IMR-90 (cell line): ENCODE data around the gene NAGPA. TPM values are rescaled to one million over a fixed set of nuclear protein-coding genes. Genes with fewer than 3 reads are reported as not detected.

Source experiments
- ATAC-seq: fragments of 200-7000 bp; cut with Tn5 transposase; 2 replicates; pipeline ENCODE4 v1.9.1; 2020; ENCODE audit warnings: low read depth, mild to moderate bottlenecking, moderate library complexity
- BruUV-seq: library from RNA; stranded (reverse); fragments of 400-500 nt; replicated peaks from 2 replicates; lab custom pipeline; 2021; lab: Mats Ljungman, UMichigan
- CTCF ChIA-PET: fragments of 300-600 bp; formaldehyde crosslinking; extraction: SDS; loops from one replicate; lab custom pipeline; 2021; ENCODE audit warnings: antibody characterized with exemption; lab: Yijun Ruan, JAX
- POLR2A ChIA-PET: fragments of 300-600 bp; sonication (Branson Sonifier 250); formaldehyde crosslinking; loops from one replicate; lab custom pipeline; 2022; ENCODE audit warnings: antibody characterized with exemption; ENCODE audit not compliant: unreplicated experiment; lab: Charles Lee
- DNase-seq: peaks from one replicate; pipeline ENCODE4 v3.0.0; 2013
- H2AFZ ChIP-seq: replicated peaks from 2 replicates; pipeline ENCODE3; 2013; ENCODE audit warnings: low read length, mild to moderate bottlenecking; ENCODE audit not compliant: poor library complexity
- H2AK5ac ChIP-seq: 2 replicates; pipeline ENCODE4 v1.6.1; 2013; ENCODE audit warnings: low read depth, low read length, inconsistent platforms
- H2AK9ac ChIP-seq: replicated peaks from 2 replicates; pipeline ENCODE3; 2013; ENCODE audit warnings: mild to moderate bottlenecking, low read depth, low read length, moderate library complexity; ENCODE audit not compliant: poor library complexity
- H2BK120ac ChIP-seq: 2 replicates; pipeline ENCODE4 v1.6.1; 2013; ENCODE audit warnings: low read depth, low read length, inconsistent platforms
- H2BK15ac ChIP-seq: 3 replicates; pipeline ENCODE4 v1.6.1; 2013; ENCODE audit warnings: low read depth, low read length, inconsistent platforms
- H2BK20ac ChIP-seq: 2 replicates; pipeline ENCODE4 v1.6.1; 2013; ENCODE audit warnings: low read depth, mild to moderate bottlenecking, inconsistent platforms, low read length, moderate library complexity
- H2BK5ac ChIP-seq: 2 replicates; pipeline ENCODE4 v1.6.1; 2013; ENCODE audit warnings: mild to moderate bottlenecking, low read depth, low read length, inconsistent platforms; ENCODE audit not compliant: poor library complexity, severe bottlenecking
- H3K14ac ChIP-seq: replicated peaks from 2 replicates; pipeline ENCODE4 v1.6.1; 2013; ENCODE audit warnings: low read depth, low read length, inconsistent platforms
- H3K18ac ChIP-seq: 2 replicates; pipeline ENCODE4 v1.6.1; 2013; ENCODE audit warnings: low read depth, low read length, control low read depth
- H3K23ac ChIP-seq: 2 replicates; pipeline ENCODE4 v1.6.1; 2013; ENCODE audit warnings: low read depth, low read length, inconsistent platforms
- H3K27ac ChIP-seq: 2 replicates; pipeline ENCODE4 v1.5.1; 2013; ENCODE audit warnings: mild to moderate bottlenecking, control low read depth, low read length; ENCODE audit not compliant: insufficient read depth
- H3K27me3 ChIP-seq: 2 replicates; pipeline ENCODE4 v1.6.1; 2013; ENCODE audit warnings: low read length; ENCODE audit not compliant: control insufficient read depth, insufficient read depth
- H3K36me3 ChIP-seq: 2 replicates; pipeline ENCODE4 v1.6.1; 2013; ENCODE audit warnings: low read length, mixed read lengths; ENCODE audit not compliant: control insufficient read depth, insufficient read depth
- H3K4ac ChIP-seq: 2 replicates; pipeline ENCODE4 v1.6.1; 2013; ENCODE audit warnings: low read depth, low read length, inconsistent platforms
- H3K4me1 ChIP-seq: 2 replicates; pipeline ENCODE4 v1.6.1; 2013; ENCODE audit warnings: low read length, mixed read lengths; ENCODE audit not compliant: control insufficient read depth, insufficient read depth
- H3K4me2 ChIP-seq: 2 replicates; pipeline ENCODE4 v1.6.1; 2013; ENCODE audit warnings: low read depth, mild to moderate bottlenecking, control low read depth, low read length, moderate library complexity
- H3K4me3 ChIP-seq: 2 replicates; pipeline ENCODE4 v1.5.1; 2013; ENCODE audit warnings: low read depth, mild to moderate bottlenecking, control low read depth, low read length, moderate library complexity; ENCODE audit not compliant: insufficient read depth
- H3K56ac ChIP-seq: 2 replicates; pipeline ENCODE4 v1.6.1; 2013; ENCODE audit warnings: low read length, inconsistent platforms; ENCODE audit not compliant: insufficient read depth; ENCODE audit errors: extremely low read depth
- H3K79me1 ChIP-seq, 2 experiments: 2 replicates each; pipeline ENCODE4 v1.6.1; 2013; ENCODE audit warnings: low read length in 2 of 2, inconsistent platforms in 1 of 2, low read depth in 1 of 2
- H3K9ac ChIP-seq: 2 replicates; pipeline ENCODE4 v1.6.1; 2013; ENCODE audit warnings: low read depth, low read length, control low read depth
- H3K9me1 ChIP-seq: 2 replicates; pipeline ENCODE4 v1.6.1; 2013; ENCODE audit warnings: low read length, inconsistent platforms; ENCODE audit not compliant: insufficient read depth
- H3K9me3 ChIP-seq: 2 replicates; pipeline ENCODE4 v1.6.1; 2013; ENCODE audit warnings: low read length; ENCODE audit not compliant: control insufficient read depth, insufficient read depth
- H4K20me1 ChIP-seq: 2 replicates; pipeline ENCODE4 v1.6.1; 2013; ENCODE audit warnings: low read length, inconsistent platforms; ENCODE audit not compliant: insufficient read depth
- H4K5ac ChIP-seq: 2 replicates; pipeline ENCODE4 v1.6.1; 2013; ENCODE audit warnings: mild to moderate bottlenecking, low read depth, low read length, control low read depth
- H4K8ac ChIP-seq, 2 experiments: 2 replicates each; pipeline ENCODE4 v1.6.1; 2013; ENCODE audit warnings: low read depth in 2 of 2, low read length in 2 of 2, control low read depth in 1 of 2, inconsistent platforms in 1 of 2
- H4K91ac ChIP-seq: 2 replicates; pipeline ENCODE4 v1.6.1; 2013; ENCODE audit warnings: low read depth, low read length, inconsistent platforms; ENCODE audit not compliant: insufficient read depth
- BHLHE40 ChIP-seq: fragments of 150-350 bp; IDR thresholded peaks from 2 replicates; pipeline ENCODE4 v1.6.1; 2016; ENCODE audit warnings: mild to moderate bottlenecking, low read depth, low read length
- CEBPB ChIP-seq: IDR thresholded peaks from 2 replicates; pipeline ENCODE4 v1.6.1; 2012; ENCODE audit warnings: low read depth, low read length, improper control_type of control experiment
- CHD1 ChIP-seq: IDR thresholded peaks from 2 replicates; pipeline ENCODE4 v1.6.1; 2012; ENCODE audit warnings: low read depth, low read length, improper control_type of control experiment
- FOS ChIP-seq: fragments of 150-350 bp; IDR thresholded peaks from 2 replicates; pipeline ENCODE4 v1.6.1; 2016; ENCODE audit warnings: low read depth, low read length
- MAZ ChIP-seq: IDR thresholded peaks from 2 replicates; pipeline ENCODE4 v1.6.1; 2012; ENCODE audit warnings: low read depth, mild to moderate bottlenecking, low read length, improper control_type of control experiment, moderate library complexity, borderline replicate concordance
- MXI1 ChIP-seq: IDR thresholded peaks from 2 replicates; pipeline ENCODE4 v1.6.1; 2012; ENCODE audit warnings: low read depth, mild to moderate bottlenecking, low read length, moderate library complexity, borderline replicate concordance
- NFE2L2 ChIP-seq: fragments of 150-350 bp; IDR thresholded peaks from 2 replicates; pipeline ENCODE4 v1.6.1; 2016; ENCODE audit warnings: low read depth, mild to moderate bottlenecking, low read length
- RAD21 ChIP-seq: IDR thresholded peaks from 2 replicates; pipeline ENCODE4 v1.6.1; 2012; ENCODE audit warnings: low read length, improper control_type of control experiment
- RCOR1 ChIP-seq: IDR thresholded peaks from 2 replicates; pipeline ENCODE4 v1.6.1; 2012; ENCODE audit warnings: mild to moderate bottlenecking, low read length, improper control_type of control experiment; ENCODE audit not compliant: insufficient replicate concordance
- RFX5 ChIP-seq: IDR thresholded peaks from 2 replicates; pipeline ENCODE4 v1.8.0; 2012; ENCODE audit warnings: low read depth, mild to moderate bottlenecking, low read length, moderate library complexity
- WGBS, 2 experiments: methylation state at CpG; one replicate each; pipeline versions ENCODE4 v1.1.5 to v1.1.7; 2013; ENCODE audit warnings: missing lambda C conversion rate in 2 of 2; ENCODE audit not compliant: insufficient read length in 1 of 2; ENCODE audit errors: extremely low coverage in 2 of 2; 5-methylcytosine and 5-hydroxymethylcytosine counted together
- dilution Hi-C: fragments of 300-500 bp; cut with HindIII; formaldehyde crosslinking; loops from one replicate; pipeline ENCODE4 v1.14.3; 2018; ENCODE audit warnings: low sequenced_read_pairs; ENCODE audit not compliant: unreplicated experiment
- in situ Hi-C: fragments of 300-500 bp; cut with MboI; formaldehyde crosslinking; loops from 3 replicates; pipeline ENCODE4 v1.14.3; 2019; ENCODE audit warnings: low sequenced_read_pairs, inconsistent platforms, mixed read lengths
- intact Hi-C: fragments of 100-400 bp; cut with micrococcal nuclease; formaldehyde crosslinking; loops from 2 replicates; pipeline ENCODE4 v1.10.0; 2022
- polyA plus RNA-seq, 3 experiments: library from polyadenylated mRNA; depleted of rRNA; stranded (reverse); fragments of >200 nt; gene quantifications; 2 replicates each; pipeline ENCODE4 v1.2.3, GENCODE V29; 2012; ENCODE audit warnings: low replicate concordance in 1 of 3
- total RNA-seq: library from RNA; depleted of rRNA; stranded (reverse); fragments of >200 nt; gene quantifications from 2 replicates; pipeline ENCODE4 v1.2.3, GENCODE V29; 2012
- TF ChIP-seq, protein P1 (sequence below): fragments of 150-350 bp; IDR thresholded peaks from 2 replicates; pipeline ENCODE4 v1.6.1; 2017; ENCODE audit warnings: mild to moderate bottlenecking, antibody characterized with exemption, low read length, low read depth
- TF ChIP-seq, protein P2 (sequence below): conservative IDR thresholded peaks from 2 replicates; pipeline ENCODE4 v1.5.1; 2012; ENCODE audit warnings: mild to moderate bottlenecking, low read depth, low read length, improper control_type of control experiment
- TF ChIP-seq, protein P3 (sequence below): fragments of 150-350 bp; IDR thresholded peaks from 2 replicates; pipeline ENCODE4 v1.6.1; 2016; ENCODE audit warnings: low read depth, mild to moderate bottlenecking, low read length, moderate library complexity, borderline replicate concordance

Gene NAGPA
- total and polyA plus RNA-seq, 2 of the 4 experiments (the other 2 are of a cell fraction) = 6.5 to 12.2 TPM

DNA sequence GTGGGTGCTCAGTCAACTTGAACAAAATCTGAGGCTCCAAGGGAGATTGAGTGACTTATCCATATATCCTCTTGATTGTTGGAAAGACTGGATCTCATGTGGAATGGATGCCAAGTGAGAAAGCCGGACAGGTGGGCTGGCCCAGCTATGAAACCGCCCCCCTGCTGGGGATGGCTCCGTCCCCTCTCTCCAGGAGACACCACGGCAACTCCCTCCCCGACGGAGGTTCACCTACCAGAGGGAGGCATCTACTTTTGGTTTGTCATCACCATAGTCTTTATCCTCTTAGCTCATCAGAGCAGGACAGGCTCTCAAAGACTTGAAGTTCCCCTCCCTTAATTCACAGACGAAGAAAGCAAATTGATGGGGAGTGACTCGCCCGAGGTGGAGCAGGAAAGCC lies 36.1 kb upstream of the NAGPA start:
- H2BK120ac ChIP-seq = no peak overlapping the region
- H3K14ac ChIP-seq = no peak overlapping the region
- H4K20me1 ChIP-seq = no peaks in the 10 kb centered on the region
- no peak overlapping the region for H2AK5ac ChIP-seq
- intact Hi-C loops = no loop called here
- H2AK9ac ChIP-seq = no peak overlapping the region
- H4K8ac ChIP-seq = no peak overlapping the region
- no peak overlapping the region for H3K18ac ChIP-seq
- ATAC-seq (no peak), DNase-seq (no peak)
- no peak overlapping the region for H3K56ac ChIP-seq
- no peak overlapping the region for H2BK5ac ChIP-seq
- H3K79me1 ChIP-seq = peaks cover 4 to 27% of the 10 kb centered on the region in 2 experiments; a peak in 3 of 4 replicates
- H3K9me3 ChIP-seq = no peaks in the 10 kb centered on the region
- H3K9ac ChIP-seq = no peak overlapping the region
- H3K9me1 ChIP-seq = peaks cover 11% of the 10 kb centered on the region
- no peak overlapping the region for H4K5ac ChIP-seq
- H3K4ac ChIP-seq = no peak overlapping the region
- no peak overlapping the region for H3K27ac ChIP-seq
- H2BK15ac ChIP-seq = no peak overlapping the region
- BruUV-seq = no TSS peak
- CTCF ChIA-PET = no interaction called here
- no peak overlapping the region for H3K4me3 ChIP-seq
- peaks cover 6% of the 10 kb centered on the region; the same call in 1 of the 2 replicates for H3K27me3 ChIP-seq
- in situ Hi-C loops = no loop called here
- TF ChIP-seq MXI1 (no peak), RAD21 (no peak), RCOR1 (no peak), FOS (no peak), CEBPB (no peak), NFE2L2 (no peak), BHLHE40 (no peak), CHD1 (no peak), MAZ (no peak), RFX5 (no peak)
- TF ChIP-seq, protein P1, sequence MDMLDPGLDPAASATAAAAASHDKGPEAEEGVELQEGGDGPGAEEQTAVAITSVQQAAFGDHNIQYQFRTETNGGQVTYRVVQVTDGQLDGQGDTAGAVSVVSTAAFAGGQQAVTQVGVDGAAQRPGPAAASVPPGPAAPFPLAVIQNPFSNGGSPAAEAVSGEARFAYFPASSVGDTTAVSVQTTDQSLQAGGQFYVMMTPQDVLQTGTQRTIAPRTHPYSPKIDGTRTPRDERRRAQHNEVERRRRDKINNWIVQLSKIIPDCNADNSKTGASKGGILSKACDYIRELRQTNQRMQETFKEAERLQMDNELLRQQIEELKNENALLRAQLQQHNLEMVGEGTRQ = no peak
- TF ChIP-seq, protein P2, sequence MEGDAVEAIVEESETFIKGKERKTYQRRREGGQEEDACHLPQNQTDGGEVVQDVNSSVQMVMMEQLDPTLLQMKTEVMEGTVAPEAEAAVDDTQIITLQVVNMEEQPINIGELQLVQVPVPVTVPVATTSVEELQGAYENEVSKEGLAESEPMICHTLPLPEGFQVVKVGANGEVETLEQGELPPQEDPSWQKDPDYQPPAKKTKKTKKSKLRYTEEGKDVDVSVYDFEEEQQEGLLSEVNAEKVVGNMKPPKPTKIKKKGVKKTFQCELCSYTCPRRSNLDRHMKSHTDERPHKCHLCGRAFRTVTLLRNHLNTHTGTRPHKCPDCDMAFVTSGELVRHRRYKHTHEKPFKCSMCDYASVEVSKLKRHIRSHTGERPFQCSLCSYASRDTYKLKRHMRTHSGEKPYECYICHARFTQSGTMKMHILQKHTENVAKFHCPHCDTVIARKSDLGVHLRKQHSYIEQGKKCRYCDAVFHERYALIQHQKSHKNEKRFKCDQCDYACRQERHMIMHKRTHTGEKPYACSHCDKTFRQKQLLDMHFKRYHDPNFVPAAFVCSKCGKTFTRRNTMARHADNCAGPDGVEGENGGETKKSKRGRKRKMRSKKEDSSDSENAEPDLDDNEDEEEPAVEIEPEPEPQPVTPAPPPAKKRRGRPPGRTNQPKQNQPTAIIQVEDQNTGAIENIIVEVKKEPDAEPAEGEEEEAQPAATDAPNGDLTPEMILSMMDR = no peak
- TF ChIP-seq, protein P3, sequence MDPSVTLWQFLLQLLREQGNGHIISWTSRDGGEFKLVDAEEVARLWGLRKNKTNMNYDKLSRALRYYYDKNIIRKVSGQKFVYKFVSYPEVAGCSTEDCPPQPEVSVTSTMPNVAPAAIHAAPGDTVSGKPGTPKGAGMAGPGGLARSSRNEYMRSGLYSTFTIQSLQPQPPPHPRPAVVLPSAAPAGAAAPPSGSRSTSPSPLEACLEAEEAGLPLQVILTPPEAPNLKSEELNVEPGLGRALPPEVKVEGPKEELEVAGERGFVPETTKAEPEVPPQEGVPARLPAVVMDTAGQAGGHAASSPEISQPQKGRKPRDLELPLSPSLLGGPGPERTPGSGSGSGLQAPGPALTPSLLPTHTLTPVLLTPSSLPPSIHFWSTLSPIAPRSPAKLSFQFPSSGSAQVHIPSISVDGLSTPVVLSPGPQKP = no peak
- H3K36me3 ChIP-seq = no peaks in the 10 kb centered on the region
- no peak overlapping the region for H3K23ac ChIP-seq
- no peak overlapping the region for H3K4me2 ChIP-seq
- H2BK20ac ChIP-seq = no peak overlapping the region
- H2AFZ ChIP-seq = no peak overlapping the region
- POLR2A ChIA-PET = no interaction called here
- peaks cover 9% of the 10 kb centered on the region; the same call in 1 of the 2 replicates for H3K4me1 ChIP-seq
- WGBS, 2 experiments = 60% methylated on average over 1 of the region's 9 CpGs; no CpG with 5 or more reads in 1 of the 2 experiments
- dilution Hi-C loops = no loop called here
- no peak overlapping the region for H4K91ac ChIP-seq
